ENCODE data around the gene RNPS1.

RNPS1 gene

GRCh38 chr16:2204416-2205103 lies 63.4 kb downstream of the RNPS1 start:
- FAIRE-seq: no peak
- no peak for DNase-seq (ENCODE audit: extremely low spot score, insufficient read length, low read depth)
